Measurements from ENCODE around the gene HDAC8.

- TF ChIP-seq POLR2AphosphoS5 (IDR thresholded peaks at IDR 0.05; ENCODE audit: low read depth, low read length), result no peak
- TF ChIP-seq SIN3A (IDR thresholded peaks at IDR 0.05; ENCODE audit: borderline replicate concordance, insufficient read depth, low read length), result no peak
- no peak for TF ChIP-seq REST (IDR thresholded peaks at IDR 0.05; ENCODE audit: insufficient read depth in 1 of 2, low read depth in 2 of 2, low read length in 2 of 2)
Observed at GRCh38 chrX:72399816-72400215, 172.8 kb downstream of the HDAC8 start.

Measured in PFSK-1 (cell line).